MM.1S (cell line): ENCODE data around the gene KRTAP5-7.

Source experiments
- EZH2 ChIP-seq: fragments of 300-600 bp; sonication (generic); optimal IDR thresholded peaks from 2 replicates; pipeline ENCODE3; 2017; ENCODE audit warnings: low read depth, mild to moderate bottlenecking, antibody characterized with exemption, low read length, mixed read lengths
- EZH2phosphoT487 ChIP-seq: fragments of 300-600 bp; sonication (generic); IDR thresholded peaks from 2 replicates; pipeline ENCODE4 v1.6.1; 2018; ENCODE audit warnings: antibody characterized with exemption, low read length
- TF ChIP-seq, protein P1 (sequence below): fragments of 300-600 bp; sonication (generic); IDR thresholded peaks from 2 replicates; pipeline ENCODE4 v1.5.1; 2016; ENCODE audit warnings: antibody characterized with exemption, low read length, mixed read lengths

DNA sequence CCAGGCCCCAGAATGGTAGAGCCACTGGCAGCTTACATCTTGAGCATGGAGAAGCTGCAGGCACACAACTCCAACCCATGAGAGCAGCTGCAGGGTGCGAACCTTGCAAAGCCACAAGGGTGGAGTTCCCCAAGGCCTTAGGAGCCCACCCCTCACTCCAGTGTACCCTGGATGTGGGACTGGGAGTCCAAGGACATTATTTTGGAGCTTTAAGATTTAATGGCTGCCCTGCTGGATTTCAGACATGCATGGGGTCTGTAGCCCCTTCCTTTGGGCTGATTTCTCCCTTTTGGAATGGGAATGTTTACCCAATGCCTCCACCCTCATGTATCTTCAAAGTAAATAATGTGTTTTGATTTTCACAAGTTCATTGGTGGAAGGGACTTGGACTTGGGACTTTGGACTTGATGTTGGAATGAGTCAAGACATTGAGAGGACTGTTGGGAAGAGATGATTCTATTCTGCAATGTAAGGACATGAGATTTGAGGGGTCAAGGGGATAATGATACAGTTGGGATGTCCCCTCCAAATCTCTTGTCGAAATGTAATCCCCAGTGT, 1.1 kb upstream of the KRTAP5-7 start:
- TF ChIP-seq, protein P1, sequence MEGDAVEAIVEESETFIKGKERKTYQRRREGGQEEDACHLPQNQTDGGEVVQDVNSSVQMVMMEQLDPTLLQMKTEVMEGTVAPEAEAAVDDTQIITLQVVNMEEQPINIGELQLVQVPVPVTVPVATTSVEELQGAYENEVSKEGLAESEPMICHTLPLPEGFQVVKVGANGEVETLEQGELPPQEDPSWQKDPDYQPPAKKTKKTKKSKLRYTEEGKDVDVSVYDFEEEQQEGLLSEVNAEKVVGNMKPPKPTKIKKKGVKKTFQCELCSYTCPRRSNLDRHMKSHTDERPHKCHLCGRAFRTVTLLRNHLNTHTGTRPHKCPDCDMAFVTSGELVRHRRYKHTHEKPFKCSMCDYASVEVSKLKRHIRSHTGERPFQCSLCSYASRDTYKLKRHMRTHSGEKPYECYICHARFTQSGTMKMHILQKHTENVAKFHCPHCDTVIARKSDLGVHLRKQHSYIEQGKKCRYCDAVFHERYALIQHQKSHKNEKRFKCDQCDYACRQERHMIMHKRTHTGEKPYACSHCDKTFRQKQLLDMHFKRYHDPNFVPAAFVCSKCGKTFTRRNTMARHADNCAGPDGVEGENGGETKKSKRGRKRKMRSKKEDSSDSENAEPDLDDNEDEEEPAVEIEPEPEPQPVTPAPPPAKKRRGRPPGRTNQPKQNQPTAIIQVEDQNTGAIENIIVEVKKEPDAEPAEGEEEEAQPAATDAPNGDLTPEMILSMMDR: no peak
- TF ChIP-seq EZH2phosphoT487 (no peak), EZH2 (no peak)
